GM12878 (cell line): ENCODE data around the gene GRK7. TPM values are rescaled to one million over a fixed set of nuclear protein-coding genes. Genes with fewer than 3 reads are reported as not detected.

Experiments used
- ATAC-seq: fragments of 200-7000 bp; cut with Tn5 transposase; 3 replicates; pipeline ENCODE4 v1.9.1; 2020; ENCODE audit warnings: mild to moderate bottlenecking, moderate library complexity
- BruUV-seq: library from RNA; stranded (reverse); fragments of 400-500 nt; replicated peaks from 2 replicates; lab custom pipeline; 2021; lab: Mats Ljungman, UMichigan
- CTCF ChIA-PET: fragments of 300-600 bp; sonication (Branson Sonifier 250); formaldehyde crosslinking; extraction: SDS; loops from one replicate; lab custom pipeline; 2021; ENCODE audit warnings: inconsistent platforms; lab: Yijun Ruan, JAX
- POLR2A ChIA-PET: fragments of 350-600 bp; formaldehyde crosslinking; extraction: SDS; loops from one replicate; lab custom pipeline; 2021; ENCODE audit warnings: inconsistent platforms; lab: Charles Lee
- RAD21 ChIA-PET: fragments of 300-600 bp; sonication (Branson Sonifier 250); formaldehyde crosslinking; loops from one replicate; lab custom pipeline; 2023; ENCODE audit warnings: antibody characterized with exemption; ENCODE audit not compliant: unreplicated experiment; lab: Charles Lee
- SMC1A ChIA-PET: fragments of 300-600 bp; sonication (Branson Sonifier 250); formaldehyde crosslinking; loops from one replicate; lab custom pipeline; 2023; ENCODE audit not compliant: unreplicated experiment, uncharacterized antibody; lab: Charles Lee
- DNase-seq: peaks from one replicate; pipeline ENCODE4 v3.0.0-alpha.2; 2011; ENCODE audit warnings: low read depth, low spot score
- FAIRE-seq: peaks from 3 replicates; lab custom pipeline; 2011; peaks lifted over from hg19 to GRCh38; lab: Jason Lieb, UNC
- H2AFZ ChIP-seq: 2 replicates; pipeline ENCODE4 v1.6.0; 2011; ENCODE audit warnings: low read depth, low read length, control low read depth; ENCODE audit not compliant: control insufficient read depth
- H3K27ac ChIP-seq: 2 replicates; pipeline ENCODE4 v1.5.1; 2011; ENCODE audit warnings: control low read depth; ENCODE audit not compliant: control insufficient read depth, insufficient read depth
- H3K27me3 ChIP-seq, 2 experiments: replicated peaks in 1 of 2; 2 replicates each; pipeline versions ENCODE4 v1.6.0 to v1.6.1; 2011; ENCODE audit warnings: low read length in 1 of 2; ENCODE audit not compliant: control insufficient read depth in 2 of 2, insufficient read depth in 2 of 2
- H3K36me3 ChIP-seq, 2 experiments: 2 replicates each; pipeline ENCODE4 v1.5.1; 2011; ENCODE audit warnings: low read length in 1 of 2; ENCODE audit not compliant: control insufficient read depth in 2 of 2, insufficient read depth in 2 of 2
- H3K4me1 ChIP-seq: 2 replicates; pipeline ENCODE4 v1.6.1; 2011; ENCODE audit warnings: mild to moderate bottlenecking, low read length, moderate library complexity, mixed read lengths; ENCODE audit not compliant: control insufficient read depth, insufficient read depth
- H3K4me2 ChIP-seq: 2 replicates; pipeline ENCODE4 v1.6.0; 2011; ENCODE audit warnings: control low read depth; ENCODE audit not compliant: control insufficient read depth, insufficient read depth
- H3K4me3 ChIP-seq: fragments of 200-600 bp; sonication (generic); 2 replicates; pipeline ENCODE4 v1.5.1; 2016
- H3K79me2 ChIP-seq: 2 replicates; pipeline ENCODE4 v1.6.0; 2011; ENCODE audit warnings: low read length; ENCODE audit not compliant: control insufficient read depth, insufficient read depth
- H3K9ac ChIP-seq: 2 replicates; pipeline ENCODE4 v1.8.0; 2011; ENCODE audit warnings: low read length, control low read depth, mixed read lengths; ENCODE audit not compliant: control insufficient read depth, insufficient read depth
- H3K9me3 ChIP-seq: replicated peaks from 3 replicates; pipeline ENCODE4 v1.5.1; 2011; ENCODE audit warnings: mild to moderate bottlenecking, low read length; ENCODE audit not compliant: control insufficient read depth, insufficient read depth
- H4K20me1 ChIP-seq: 2 replicates; pipeline ENCODE4 v1.6.0; 2011; ENCODE audit not compliant: control insufficient read depth, insufficient read depth
- RCOR1 ChIP-seq: conservative IDR thresholded peaks from 2 replicates; pipeline ENCODE4 v1.6.1; 2012; ENCODE audit warnings: low read depth, low read length, improper control_type of control experiment
- SKIL ChIP-seq: fragments of 450-650 bp; IDR thresholded peaks from 2 replicates; pipeline ENCODE4 v1.6.1; 2017; ENCODE audit warnings: mild to moderate bottlenecking, low read depth, inconsistent platforms; ENCODE audit not compliant: poor library complexity, severe bottlenecking
- SUZ12 ChIP-seq: fragments of 200-600 bp; sonication (generic); IDR thresholded peaks from one replicate; pipeline ENCODE4 v1.6.1; 2018; ENCODE audit warnings: antibody characterized with exemption, mild to moderate bottlenecking; ENCODE audit not compliant: unreplicated experiment
- WGBS: methylation state at CpG from one replicate; pipeline ENCODE4 v1.1.6; 2016; ENCODE audit warnings: low lambda C conversion rate; ENCODE audit not compliant: insufficient replicate concordance, insufficient coverage; ENCODE audit errors: missing lambda C conversion rate; 5-methylcytosine and 5-hydroxymethylcytosine counted together
- in situ Hi-C: fragments of 300-500 bp; cut with MboI; formaldehyde crosslinking; loops from 9 replicates; pipeline ENCODE4 v1.14.3; 2018; ENCODE audit warnings: mixed read lengths
- intact Hi-C: fragments of 100-400 bp; cut with micrococcal nuclease; formaldehyde crosslinking; loops from one replicate; pipeline ENCODE4 v1.14.2; 2022; ENCODE audit not compliant: unreplicated experiment
- polyA plus RNA-seq, 11 experiments: library from polyadenylated mRNA; depleted of rRNA in 4 of 11; unstranded in 6 of 11; stranded (reverse) in 5 of 11; fragments of >200 nt; fragmentation: Nextera tagmentation in 4 of 11; fragmentation: Illumina TruSeq in 1 of 11; extraction: Ambion mirVana in 4 of 11; extraction: Trizol in 1 of 11; gene quantifications; 1 replicate in 1 of 11; 2 replicates in 10 of 11; pipeline versions ENCODE4 v1.2.1 to v1.2.3, GENCODE V29; 2011 to 2016; ENCODE audit warnings: inconsistent platforms in 2 of 11, missing spikeins in 2 of 11, low read depth in 1 of 11
- total RNA-seq, 4 experiments: library from RNA; depleted of rRNA in 3 of 4; stranded (reverse); fragments of >200 nt in 3 of 4; fragmentation: Illumina TruSeq in 1 of 4; extraction: Trizol in 1 of 4; gene quantifications; 2 replicates each; pipeline versions ENCODE4 v1.2.1 to v1.2.3, GENCODE V29; 2013 to 2021

GRK7 gene
- total and polyA plus RNA-seq, 10 of the 15 experiments (the other 5 are each of a cell fraction or from before 2014, with no cell fraction given), result not detected

DNA sequence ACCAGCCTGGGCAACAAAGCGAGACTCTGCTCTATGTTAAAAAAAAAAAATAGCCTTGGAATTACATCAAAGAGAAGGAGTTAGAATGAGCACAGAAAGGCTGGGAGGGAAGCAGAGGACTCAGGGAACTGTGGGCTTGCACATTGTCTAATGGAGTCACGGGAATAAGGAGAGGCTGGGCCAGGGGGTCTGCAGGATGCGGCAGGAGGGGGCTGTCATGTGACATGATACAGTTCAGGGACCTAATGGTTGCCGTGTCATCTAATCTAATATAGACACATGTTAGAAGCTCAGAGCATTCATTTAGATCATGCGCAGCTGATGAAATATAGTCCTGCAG, 32.5 kb downstream of the GRK7 start:
- Histone ChIP-seq H3K4me3 (no peak overlapping the region), H3K9ac (no peak overlapping the region), H3K27ac (no peak overlapping the region)
- no peak for TF ChIP-seq SUZ12
- no peak for TF ChIP-seq SKIL
- TF ChIP-seq RCOR1, result no peak
- TF ChIP-seq, all 136 proteins: peak for 0
- Histone ChIP-seq H3K79me2 (no peaks in the 10 kb centered on the region), H3K27me3 (no peaks in the 10 kb centered on the region; a peak in 1 of 4 replicates), H3K4me2 (no peak overlapping the region), H2AFZ (no peak overlapping the region), H3K9me3 (no peaks in the 10 kb centered on the region), H3K36me3 (no peaks in the 10 kb centered on the region), H4K20me1 (no peaks in the 10 kb centered on the region), H3K4me1 (peaks cover 19% of the 10 kb centered on the region)
- RAD21 ChIA-PET, result no interaction called here
- intact Hi-C loops (no loop called here), in situ Hi-C loops (no loop called here)
- no peak for FAIRE-seq
- SMC1A ChIA-PET, result no interaction called here
- DNase-seq, result no peak
- CTCF ChIA-PET, result interaction anchor here (0.6 to 0.9 kb wide), 2 partner anchors 56 to 248 kb away, joined by 3 read pairs; no protein-coding TSS in a partner anchor
- BruUV-seq, result no TSS peak
- WGBS, result 77% methylated on average over 5 of the region's 5 CpGs
- POLR2A ChIA-PET, result no interaction called here
- no peak for ATAC-seq
